Fibroblast of upper back skin (primary cell): ENCODE data around the gene ADGB.
"Not testable (repeated sequence)": the region's sequence is repeated elsewhere in the genome, so short reads cannot be mapped to it uniquely, and the experiment has no call there.

Source experiments
- DNase-seq: peaks from one replicate; pipeline ENCODE4 v3.0.0-alpha.2; 2013

ADGB gene

GRCh38 chr6:146770275-146770964 is 171.6 kb downstream of the ADGB start:
- no peak for DNase-seq

GRCh38 chr6:146770965-146771735 is 172.4 kb downstream of the ADGB start:
- DNase-seq = peak; percentile 20

- DNase-seq = no peak
Measured at GRCh38 chr6:146775220-146775619, 176.4 kb downstream of the ADGB start.

- peak; percentile 5 for DNase-seq
Measured at GRCh38 chr6:146781836-146782235, 183.1 kb downstream of the ADGB start.

- peak; percentile 44 for DNase-seq
Measured at GRCh38 chr6:146785001-146785585, 186.3 kb downstream of the ADGB start.

- DNase-seq = peak; percentile 35
Measured at GRCh38 chr6:146787876-146788508, 189.2 kb downstream of the ADGB start.

- no peak for DNase-seq
Measured at GRCh38 chr6:146790561-146791091, 191.9 kb downstream of the ADGB start.

- no peak for DNase-seq
Measured at GRCh38 chr6:146791930-146792329, 193.2 kb downstream of the ADGB start.

GRCh38 chr6:146793218-146793617 is 194.4 kb downstream of the ADGB start:
- DNase-seq = not testable (repeated sequence)

- DNase-seq = no peak
Measured at GRCh38 chr6:146795479-146796133, 196.8 kb downstream of the ADGB start.

- not testable (repeated sequence) for DNase-seq
Measured at GRCh38 chr6:146803167-146803566, 204.4 kb downstream of the ADGB start.

- no peak for DNase-seq
Measured at GRCh38 chr6:146803601-146804000, 204.8 kb downstream of the ADGB start.

GRCh38 chr6:146805546-146806325 is 207.0 kb downstream of the ADGB start:
- no peak for DNase-seq

GRCh38 chr6:146809014-146809413 is 210.2 kb downstream of the ADGB start:
- not testable (repeated sequence) for DNase-seq

- peak; percentile 73 for DNase-seq
Measured at GRCh38 chr6:146812811-146813321, 214.1 kb downstream of the ADGB start.

- DNase-seq = peak; percentile 52
Measured at GRCh38 chr6:146813554-146813953, 214.8 kb downstream of the ADGB start.

- peak; percentile 11 for DNase-seq
Measured at GRCh38 chr6:146814148-146814750, 215.5 kb downstream of the ADGB start.

GRCh38 chr6:146815511-146816462 is 217.0 kb downstream of the ADGB start:
- not testable (repeated sequence) for DNase-seq

GRCh38 chr6:146819596-146820320 is 221.0 kb downstream of the ADGB start:
- DNase-seq = peak; percentile 13
